ENCODE results near the gene CNNM1. TPM values are rescaled to one million over a fixed set of nuclear protein-coding genes. Genes with fewer than 3 reads are reported as not detected.

The CNNM1 gene
- polyA plus RNA-seq: under 1 TPM; under 0.01 to 0.59 (median 0.04) TPM

- 0 to 1% (median 0%) methylated on average over 10 to 24 of the region's 24 CpGs for WGBS, 3 donors
- H3K27ac ChIP-seq (ENCODE audit: low read depth, low read length): no peak within 1 kb of the TSS
These were observed at the start of gene CNNM1 for GRCh38 chr10:99329304-99329553. Gene CNNM1, plus strand, starts transcription at chr10:99329356. Its CDS starts 32 bp downstream, at chr10:99329388.

- 7 to 60% (median 45%) methylated on average over 1 of the region's 1 CpG for WGBS, 3 donors
- no peak overlapping the region for H3K27ac ChIP-seq (ENCODE audit: low read depth, low read length)
These were observed 49.5 kb upstream of the CNNM1 start for GRCh38 chr10:99279626-99280111.

GRCh38 chr10:99280472-99280871, 48.7 kb upstream of the CNNM1 start:
- H3K27ac ChIP-seq (ENCODE audit: low read depth, low read length): no peak overlapping the region
- WGBS, 3 donors: 36 to 65% (median 43%) methylated on average over 2 of the region's 2 CpGs

DNA sequence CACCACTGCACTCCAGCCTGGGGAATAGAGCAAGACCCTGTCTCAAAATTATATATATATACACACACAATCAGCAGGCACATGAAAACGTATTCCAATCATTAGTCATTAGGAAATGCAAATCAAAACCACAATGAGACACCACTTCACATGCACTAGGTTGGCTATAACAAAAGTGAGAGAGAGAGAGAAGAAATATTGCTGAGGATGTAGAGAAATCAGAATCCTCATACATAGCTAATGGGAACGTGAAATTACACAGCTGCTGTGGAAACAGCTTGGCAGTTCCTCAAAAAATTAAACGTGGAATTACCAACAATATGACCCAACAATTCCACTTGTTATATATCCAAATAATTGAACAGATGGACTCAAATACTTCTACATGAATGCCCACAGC, 43.3 kb upstream of the CNNM1 start:
- 25 to 29% (median 26%) methylated on average over 3 of the region's 3 CpGs for WGBS, 3 donors
- H3K27ac ChIP-seq (ENCODE audit: low read depth, low read length): no peak overlapping the region

GRCh38 chr10:99290306-99290705, 38.9 kb upstream of the CNNM1 start:
- WGBS, 3 donors: 55 to 91% (median 89%) methylated on average over 1 of the region's 1 CpG
- H3K27ac ChIP-seq (ENCODE audit: low read depth, low read length): no peak overlapping the region

DNA sequence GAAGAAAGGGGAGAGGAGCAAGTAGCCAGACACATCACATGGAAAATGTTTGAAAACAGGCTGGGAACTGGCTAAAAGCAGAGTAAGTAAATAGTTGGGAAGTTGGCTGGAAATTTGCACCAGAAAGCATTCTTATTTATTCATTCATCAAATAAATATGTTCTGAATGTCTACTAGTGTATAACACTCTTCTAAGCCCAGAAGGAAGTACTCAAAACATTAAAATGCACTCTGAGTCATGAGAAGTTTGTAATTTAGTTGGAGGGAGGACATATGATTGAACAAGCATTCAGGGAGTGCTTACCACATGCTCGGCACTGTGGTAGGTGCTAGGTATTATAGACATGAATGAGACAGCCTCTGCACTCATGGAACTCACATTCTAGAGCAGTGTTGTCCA, 37.0 kb upstream of the CNNM1 start:
- H3K27ac ChIP-seq (ENCODE audit: low read depth, low read length): no peak overlapping the region
- WGBS, 3 donors: 57 to 69% (median 69%) methylated on average over 1 of the region's 1 CpG

- WGBS, 3 donors: 49 to 69% (median 63%) methylated on average over 5 of the region's 5 CpGs
- H3K27ac ChIP-seq (ENCODE audit: low read depth, low read length): no peak overlapping the region
These were observed 32.6 kb upstream of the CNNM1 start for GRCh38 chr10:99296605-99297004.

GRCh38 chr10:99297033-99297432, 32.1 kb upstream of the CNNM1 start:
- no peak overlapping the region for H3K27ac ChIP-seq (ENCODE audit: low read depth, low read length)
- WGBS, 3 donors: 86 to 90% (median 87%) methylated on average over 7 of the region's 7 CpGs

- WGBS, 3 donors: 27 to 38% (median 34%) methylated on average over 5 of the region's 5 CpGs
- no peak overlapping the region for H3K27ac ChIP-seq (ENCODE audit: low read depth, low read length)
These were observed 25.0 kb upstream of the CNNM1 start for GRCh38 chr10:99303899-99304861.

- no peak overlapping the region for H3K27ac ChIP-seq (ENCODE audit: low read depth, low read length)
These were observed 24.3 kb upstream of the CNNM1 start for GRCh38 chr10:99304862-99305229.

GRCh38 chr10:99312501-99312900, 16.7 kb upstream of the CNNM1 start:
- 87 to 91% (median 90%) methylated on average over 2 of the region's 2 CpGs for WGBS, 3 donors

DNA sequence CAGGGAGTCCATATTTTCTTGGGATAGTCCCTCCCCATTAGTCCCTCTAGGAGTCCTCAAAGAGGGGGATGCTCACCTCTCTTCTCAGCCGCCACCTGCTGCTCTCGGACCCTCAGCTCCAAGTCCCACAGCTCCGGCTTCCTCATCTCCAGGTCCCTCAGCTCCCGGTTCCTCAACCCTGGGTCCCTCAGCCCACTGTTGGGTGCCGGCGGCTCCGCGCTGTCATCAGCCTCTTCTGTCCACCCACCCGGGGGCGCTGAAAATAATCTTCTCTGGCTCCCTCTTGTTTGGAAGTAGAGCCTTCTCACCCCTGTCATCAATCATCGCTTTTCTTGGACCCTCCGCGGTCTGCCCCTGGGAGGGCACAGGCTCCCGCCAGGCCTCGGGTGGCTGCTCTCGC, 13.3 kb upstream of the CNNM1 start:
- 93 to 95% (median 95%) methylated on average over 16 of the region's 16 CpGs for WGBS, 3 donors
- H3K27ac ChIP-seq (ENCODE audit: low read depth, low read length): no peak overlapping the region

More at GRCh38 chr10:99312501-99312900, 16.7 kb upstream of the CNNM1 start:
- H3K27ac ChIP-seq (ENCODE audit: low read depth, low read length): no peak overlapping the region

DNA sequence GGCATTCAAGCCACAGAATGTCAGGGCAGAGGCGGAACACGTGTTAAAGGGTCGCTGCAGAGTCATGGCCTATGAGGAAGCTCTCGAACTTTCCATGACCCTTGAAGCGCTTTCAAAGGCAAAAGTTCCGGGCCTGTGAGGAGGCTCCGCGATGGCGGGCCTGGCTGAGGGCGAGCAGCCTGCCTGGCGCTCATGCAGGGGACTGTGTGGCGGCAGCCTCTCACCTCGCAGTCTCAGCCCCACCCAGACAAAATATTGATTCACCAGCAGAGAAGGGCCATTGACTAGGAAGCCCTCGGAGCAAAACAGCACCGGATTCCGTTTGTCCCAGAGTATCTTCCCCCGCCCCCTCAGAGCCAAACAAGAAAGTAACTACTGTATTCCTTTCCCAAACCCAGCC, 12.8 kb upstream of the CNNM1 start:
- no peak overlapping the region for H3K27ac ChIP-seq (ENCODE audit: low read depth, low read length)
- WGBS, 3 donors: 82 to 88% (median 83%) methylated on average over 17 of the region's 17 CpGs

- 83 to 84% (median 84%) methylated on average over 3 of the region's 3 CpGs for WGBS, 3 donors
- no peak overlapping the region for H3K27ac ChIP-seq (ENCODE audit: low read depth, low read length)
These were observed 11.1 kb upstream of the CNNM1 start for GRCh38 chr10:99318048-99318447.

- H3K27ac ChIP-seq (ENCODE audit: low read depth, low read length): no peak overlapping the region
- 78 to 85% (median 82%) methylated on average over 2 of the region's 2 CpGs for WGBS, 3 donors
These were observed 10.7 kb upstream of the CNNM1 start for GRCh38 chr10:99318475-99318874.

DNA sequence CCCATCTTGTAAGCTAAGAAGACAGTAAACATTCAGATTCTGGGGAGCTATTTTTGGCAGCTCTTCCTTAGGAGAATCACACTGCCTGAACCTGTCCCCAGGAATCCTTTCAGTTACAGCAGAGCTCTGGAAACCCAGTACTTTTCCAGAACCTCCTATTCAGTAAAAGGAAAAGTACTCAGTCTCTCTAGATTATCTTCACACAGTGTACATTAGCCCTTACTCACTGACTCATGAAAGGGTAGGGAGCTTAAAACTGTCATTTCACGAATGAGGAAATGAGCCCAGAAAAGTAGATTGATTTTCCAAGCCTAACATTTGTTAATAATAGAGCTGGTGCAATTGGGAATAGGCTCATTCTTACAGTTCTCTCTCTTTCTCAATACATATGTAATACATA, 3.9 kb upstream of the CNNM1 start:
- WGBS, 3 donors: 18 to 45% (median 25%) methylated on average over 1 of the region's 1 CpG
- H3K27ac ChIP-seq (ENCODE audit: low read depth, low read length): no peak overlapping the region

DNA sequence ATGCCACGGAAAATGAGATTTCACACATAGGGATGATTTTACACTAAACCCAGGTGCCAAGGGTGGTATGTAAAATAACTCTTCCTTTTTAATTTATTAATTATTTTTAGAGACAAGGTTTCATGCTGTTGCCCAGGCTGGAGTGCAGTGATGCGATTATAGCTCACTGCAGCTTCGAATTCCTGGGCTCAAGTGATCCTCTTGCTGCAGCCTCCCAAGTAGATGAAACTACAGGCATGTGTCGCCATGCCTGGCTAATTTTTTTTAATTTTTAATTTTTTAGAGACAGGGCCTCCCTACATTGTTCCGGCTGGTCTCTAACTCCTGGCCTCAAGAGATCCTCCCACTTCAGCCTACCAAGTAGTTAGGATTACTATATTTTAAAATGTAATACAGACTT, 2.3 kb upstream of the CNNM1 start:
- 84 to 95% (median 89%) methylated on average over 5 of the region's 5 CpGs for WGBS, 3 donors
- no peak overlapping the region for H3K27ac ChIP-seq (ENCODE audit: low read depth, low read length)

GRCh38 chr10:99328579-99329303, 415 bp upstream of the CNNM1 start:
- no peak overlapping the region for H3K27ac ChIP-seq (ENCODE audit: low read depth, low read length)
- WGBS, 3 donors: 22 to 30% (median 28%) methylated on average over 23 of the region's 23 CpGs

DNA sequence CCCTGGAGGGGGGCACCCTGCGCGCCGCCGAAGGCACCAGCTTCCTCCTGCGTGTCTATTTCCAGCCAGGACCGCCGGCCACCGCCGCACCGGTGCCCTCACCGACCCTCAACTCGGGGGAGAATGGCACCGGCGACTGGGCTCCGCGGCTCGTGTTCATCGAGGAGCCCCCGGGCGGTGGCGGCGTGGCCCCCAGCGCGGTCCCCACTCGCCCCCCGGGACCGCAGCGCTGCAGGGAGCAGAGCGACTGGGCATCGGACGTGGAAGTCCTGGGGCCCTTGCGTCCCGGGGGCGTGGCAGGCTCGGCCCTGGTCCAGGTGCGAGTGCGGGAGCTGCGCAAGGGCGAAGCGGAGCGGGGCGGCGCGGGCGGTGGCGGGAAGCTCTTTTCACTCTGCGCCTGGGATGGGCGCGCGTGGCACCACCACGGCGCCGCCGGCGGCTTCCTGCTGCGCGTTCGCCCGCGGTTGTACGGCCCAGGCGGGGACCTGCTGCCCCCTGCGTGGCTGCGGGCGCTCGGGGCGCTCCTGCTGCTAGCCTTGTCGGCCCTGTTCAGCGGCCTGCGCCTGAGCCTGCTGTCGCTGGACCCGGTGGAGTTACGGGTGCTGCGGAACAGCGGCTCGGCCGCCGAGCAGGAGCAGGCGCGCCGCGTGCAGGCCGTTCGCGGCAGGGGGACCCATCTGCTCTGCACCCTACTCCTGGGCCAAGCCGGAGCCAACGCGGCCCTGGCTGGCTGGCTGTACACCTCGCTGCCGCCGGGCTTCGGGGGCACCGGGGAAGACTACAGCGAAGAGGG, 594 bp downstream of the CNNM1 start:
- 1% methylated on average over 78 to 94 of the region's 94 CpGs for WGBS, 3 donors
- H3K27ac ChIP-seq (ENCODE audit: low read depth, low read length): no peak overlapping the region
